Skin of body (tissue), 2 donors: ENCODE data around the gene PEX11G. TPM values are rescaled to one million over a fixed set of nuclear protein-coding genes. Genes with fewer than 3 reads are reported as not detected.

Experiments
- DNase-seq: peaks from one replicate; lab custom pipeline; 2025; lab: John Stamatoyannopoulos, UW
- total RNA-seq: library from RNA; depleted of rRNA; stranded (reverse); fragments of >200 nt; gene quantifications from one replicate; pipeline ENCODE4 v1.2.3, GENCODE V29; 2014

PEX11G gene
- total RNA-seq, 1 donor from 2014 or later: 1.1 TPM

GRCh38 chr19:7500811-7501450, 12.1 kb upstream of the PEX11G start:
- DNase-seq: no peak

GRCh38 chr19:7497292-7497691, 8.5 kb upstream of the PEX11G start:
- DNase-seq: no peak

GRCh38 chr19:7494416-7495098, 5.7 kb upstream of the PEX11G start:
- no peak for DNase-seq

- no peak for DNase-seq
These were observed 3.7 kb upstream of the PEX11G start for GRCh38 chr19:7492558-7492957.

GRCh38 chr19:7492142-7492541, 3.3 kb upstream of the PEX11G start:
- DNase-seq: no peak

GRCh38 chr19:7489609-7490044, 792 bp upstream of the PEX11G start:
- no peak for DNase-seq

- DNase-seq: no peak
These were observed 1.9 kb downstream of the PEX11G start for GRCh38 chr19:7486923-7487322.

GRCh38 chr19:7483720-7484201, 5.1 kb downstream of the PEX11G start:
- no peak for DNase-seq

GRCh38 chr19:7482584-7483439, 6.0 kb downstream of the PEX11G start:
- DNase-seq: no peak

GRCh38 chr19:7480970-7481255, 7.9 kb downstream of the PEX11G start:
- DNase-seq: no peak

- no peak for DNase-seq
These were observed 8.4 kb downstream of the PEX11G start for GRCh38 chr19:7480222-7480969.

- no peak for DNase-seq
These were observed 10.0 kb downstream of the PEX11G start for GRCh38 chr19:7478843-7479227.

- DNase-seq: no peak
These were observed 10.5 kb downstream of the PEX11G start for GRCh38 chr19:7478173-7478842.

- DNase-seq: no peak
These were observed 11.1 kb downstream of the PEX11G start for GRCh38 chr19:7477758-7478157.

GRCh38 chr19:7476777-7477494, 11.9 kb downstream of the PEX11G start:
- DNase-seq: peak; percentile 8

GRCh38 chr19:7476241-7476640, 12.6 kb downstream of the PEX11G start:
- DNase-seq: no peak

GRCh38 chr19:7475665-7476064, 13.2 kb downstream of the PEX11G start:
- DNase-seq: no peak

- DNase-seq: no peak
These were observed 16.9 kb downstream of the PEX11G start for GRCh38 chr19:7471696-7472615.
